Uterine smooth muscle cell (primary cell): Measurements from ENCODE around the gene RGS19. TPM values are rescaled to one million over a fixed set of nuclear protein-coding genes. Genes with fewer than 3 reads are reported as not detected.

ENCODE experiments used
- total RNA-seq: library from RNA; depleted of rRNA; stranded (reverse); fragments of >200 nt; gene quantifications from 2 replicates; pipeline ENCODE4 v1.2.3, GENCODE V29; 2014

The RGS19 gene
- total RNA-seq = 7.5 and 8.7 TPM in 2 replicates

GRCh38 chr20:64079273-64080012, at the start of gene RGS19:
TSS of gene RGS19 (minus strand) at chr20:64079518. CDS start at chr20:64076886, 2,632 bp downstream.

GRCh38 chr20:64106981-64107735, 27.8 kb upstream of the RGS19 start, which contains the start of gene NPBWR2:
TSS of gene NPBWR2 (minus strand) at chr20:64107565. CDS start at chr20:64106831, 734 bp downstream.

GRCh38 chr20:64083804-64084684, 4.7 kb upstream of the RGS19 start, which contains the start of gene LKAAEAR1:
TSS of gene LKAAEAR1 (minus strand) at chr20:64084398. CDS start at chr20:64084219, 179 bp downstream.

GRCh38 chr20:64080013-64080812, 895 bp upstream of the RGS19 start, which contains the start of gene OPRL1:
TSS of gene OPRL1 (plus strand) at chr20:64080082. CDS start at chr20:64092721, 12,639 bp downstream.

GRCh38 chr20:64062596-64063388, 16.5 kb downstream of the RGS19 start, which contains the start of gene TCEA2:
TSS of gene TCEA2 (plus strand) at chr20:64063198. CDS start at chr20:64063313, 115 bp downstream.

GRCh38 chr20:64049060-64049877, 30.0 kb downstream of the RGS19 start, which contains the start of gene SOX18:
TSS of gene SOX18 (minus strand) at chr20:64049639. CDS start at chr20:64049516, 123 bp downstream.

GRCh38 chr20:64035933-64036345, 43.4 kb downstream of the RGS19 start, which contains the start of gene C20orf204:
TSS of gene C20orf204 (plus strand) at chr20:64036182. CDS start at chr20:64036324, 142 bp downstream.

Other genes starting within 250 kb of the RGS19 start
- 11.9 and 16.7 TPM in 2 replicates for gene ZBTB46, start 248.3 kb downstream of the RGS19 start, total RNA-seq
- not detected in 2 replicates for gene ABHD16B, start 218.0 kb downstream of the RGS19 start, total RNA-seq
- 159 and 171 TPM in 2 replicates for gene TPD52L2, start 214.2 kb downstream of the RGS19 start, total RNA-seq
- gene DNAJC5, start 184.4 kb downstream of the RGS19 start, total RNA-seq = 55.2 and 60.0 TPM in 2 replicates
- gene UCKL1, start 123.1 kb downstream of the RGS19 start, total RNA-seq = 22.4 and 24.0 TPM in 2 replicates
- 7.1 and 7.6 TPM in 2 replicates for gene ZNF512B, start 109.6 kb downstream of the RGS19 start, total RNA-seq
- 0.87 and 1.00 TPM in 2 replicates for gene SAMD10, start 99.9 kb downstream of the RGS19 start, total RNA-seq
- gene PRPF6, start 98.4 kb downstream of the RGS19 start, total RNA-seq = 65.7 and 73.8 TPM in 2 replicates
- gene C20orf204, start 43.3 kb downstream of the RGS19 start, total RNA-seq = 0.77 and 1.2 TPM in 2 replicates
- gene SOX18, start 29.9 kb downstream of the RGS19 start, total RNA-seq = 0.12 TPM in 1 of 2 replicates, not detected in the other
- 10.8 and 24.7 TPM in 2 replicates for gene TCEA2, start 16.3 kb downstream of the RGS19 start, total RNA-seq
- gene OPRL1, start 564 bp upstream of the RGS19 start, total RNA-seq = 1.1 and 2.1 TPM in 2 replicates
- gene LKAAEAR1, start 4.9 kb upstream of the RGS19 start, total RNA-seq = not detected in 2 replicates
- gene NPBWR2, start 28.0 kb upstream of the RGS19 start, total RNA-seq = not detected in 2 replicates
- gene MYT1, start 84.9 kb upstream of the RGS19 start, total RNA-seq = not detected in 2 replicates
- gene PCMTD2, start 176.2 kb upstream of the RGS19 start, total RNA-seq = 40.6 and 55.6 TPM in 2 replicates